Glutamatergic neuron (in vitro differentiated cells): ENCODE measurements around the gene PTPRM. TPM values are rescaled to one million over a fixed set of nuclear protein-coding genes. Genes with fewer than 3 reads are reported as not detected.

Source experiments
- DNase-seq: peaks from one replicate; pipeline ENCODE4 v3.0.0; 2022
- H3K27ac Mint-ChIP-seq: one replicate; pipeline ENCODE4 v1.8.0; 2020; ENCODE audit warnings: mild to moderate bottlenecking, mixed read lengths, inconsistent platforms; ENCODE audit not compliant: unreplicated experiment
- H3K27me3 Mint-ChIP-seq: one replicate; pipeline ENCODE4 v1.8.0; 2020; ENCODE audit warnings: mild to moderate bottlenecking, moderate library complexity, mixed read lengths, inconsistent platforms; ENCODE audit not compliant: unreplicated experiment
- H3K36me3 Mint-ChIP-seq: one replicate; pipeline ENCODE4 v1.8.0; 2020; ENCODE audit warnings: mild to moderate bottlenecking, mixed read lengths, inconsistent platforms; ENCODE audit not compliant: unreplicated experiment
- H3K4me1 Mint-ChIP-seq: one replicate; pipeline ENCODE4 v1.8.0; 2020; ENCODE audit warnings: mild to moderate bottlenecking, low read depth, mixed read lengths, inconsistent platforms; ENCODE audit not compliant: unreplicated experiment
- H3K4me3 Mint-ChIP-seq: one replicate; pipeline ENCODE4 v1.8.0; 2020; ENCODE audit warnings: mild to moderate bottlenecking, mixed read lengths, inconsistent platforms; ENCODE audit not compliant: unreplicated experiment
- H3K9me3 Mint-ChIP-seq: one replicate; pipeline ENCODE4 v1.8.0; 2020; ENCODE audit warnings: mild to moderate bottlenecking, moderate library complexity, mixed read lengths, inconsistent platforms; ENCODE audit not compliant: unreplicated experiment
- CTCF ChIP-seq: fragments of 200-600 bp; sonication (generic); IDR thresholded peaks from one replicate; pipeline ENCODE4 v1.5.0; 2021; ENCODE audit not compliant: partially characterized antibody, unreplicated experiment
- total RNA-seq: library from RNA; stranded (reverse); fragmentation: NEBNext Ultra II Directional; extraction: Animal tissue kit (Norgen Biotek cat#: 25700); gene quantifications from one replicate; pipeline ENCODE4 v1.2.1, GENCODE V29; 2021; ENCODE audit not compliant: unreplicated experiment

PTPRM gene
- total RNA-seq, 1 donor from 2014 or later: 23.9 TPM

- peaks cover 3% of the 10 kb centered on the region for H3K9me3 Mint-ChIP-seq
- no peak for DNase-seq
- H3K27ac Mint-ChIP-seq: no peak overlapping the region
- no peaks in the 10 kb centered on the region for H3K27me3 Mint-ChIP-seq
- H3K4me1 Mint-ChIP-seq: peaks cover 11% of the 10 kb centered on the region
- no peak overlapping the region for H3K4me3 Mint-ChIP-seq
- no peak for TF ChIP-seq CTCF
- no peaks in the 10 kb centered on the region for H3K36me3 Mint-ChIP-seq
Measured at GRCh38 chr18:7901657-7902056, 334.5 kb downstream of the PTPRM start.

- Mint-ChIP-seq H3K4me1 (peaks cover 3% of the 10 kb centered on the region), H3K27me3 (no peaks in the 10 kb centered on the region), H3K36me3 (no peaks in the 10 kb centered on the region), H3K9me3 (peaks cover 3% of the 10 kb centered on the region), H3K4me3 (no peak overlapping the region), H3K27ac (no peak overlapping the region)
- DNase-seq: no peak
- no peak for TF ChIP-seq CTCF
Measured at GRCh38 chr18:7902399-7902839, 335.3 kb downstream of the PTPRM start.

- no peak overlapping the region for H3K4me3 Mint-ChIP-seq
- TF ChIP-seq CTCF: no peak
- H3K36me3 Mint-ChIP-seq: no peaks in the 10 kb centered on the region
- peaks cover 3% of the 10 kb centered on the region for H3K9me3 Mint-ChIP-seq
- no peak overlapping the region for H3K27ac Mint-ChIP-seq
- DNase-seq: no peak
- H3K4me1 Mint-ChIP-seq: no peaks in the 10 kb centered on the region
- H3K27me3 Mint-ChIP-seq: no peaks in the 10 kb centered on the region
Measured at GRCh38 chr18:7904529-7904928, 337.4 kb downstream of the PTPRM start.

- H3K4me1 Mint-ChIP-seq: no peaks in the 10 kb centered on the region
Measured at GRCh38 chr18:7908681-7909299, 341.7 kb downstream of the PTPRM start.

More at GRCh38 chr18:7908681-7909299, 341.7 kb downstream of the PTPRM start:
- Mint-ChIP-seq H3K27ac (no peak overlapping the region), H3K36me3 (no peaks in the 10 kb centered on the region), H3K9me3 (peaks cover 5% of the 10 kb centered on the region), H3K27me3 (no peaks in the 10 kb centered on the region), H3K4me3 (no peak overlapping the region)
- no peak for TF ChIP-seq CTCF
- DNase-seq: no peak
